ENCODE results near the gene TBX18. TPM values are rescaled to one million over a fixed set of nuclear protein-coding genes. Genes with fewer than 3 reads are reported as not detected.

TBX18 gene
- total RNA-seq, 1 experiment from 2014 or later: 14.4 TPM

GRCh38 chr6:84805145-84805544 lies 40.7 kb upstream of the TBX18 start:
- BruUV-seq (replicated peaks): no TSS peak
- H3K4me1 ChIP-seq (ENCODE audit: control insufficient read depth in 1 of 2, insufficient read depth in 2 of 2, low read length in 2 of 2): no peaks in the 10 kb centered on the region; a peak in 1 of 4 replicates
- H3K4me2 ChIP-seq (ENCODE audit: low read length): no peak overlapping the region
- no peaks in the 10 kb centered on the region for H4K20me1 ChIP-seq (ENCODE audit: insufficient read depth)
- TF ChIP-seq YY1 (IDR thresholded peaks at IDR 0.05; ENCODE audit: extremely low read depth, insufficient replicate concordance, low read depth, low read length): no peak
- TF ChIP-seq, protein P1, sequence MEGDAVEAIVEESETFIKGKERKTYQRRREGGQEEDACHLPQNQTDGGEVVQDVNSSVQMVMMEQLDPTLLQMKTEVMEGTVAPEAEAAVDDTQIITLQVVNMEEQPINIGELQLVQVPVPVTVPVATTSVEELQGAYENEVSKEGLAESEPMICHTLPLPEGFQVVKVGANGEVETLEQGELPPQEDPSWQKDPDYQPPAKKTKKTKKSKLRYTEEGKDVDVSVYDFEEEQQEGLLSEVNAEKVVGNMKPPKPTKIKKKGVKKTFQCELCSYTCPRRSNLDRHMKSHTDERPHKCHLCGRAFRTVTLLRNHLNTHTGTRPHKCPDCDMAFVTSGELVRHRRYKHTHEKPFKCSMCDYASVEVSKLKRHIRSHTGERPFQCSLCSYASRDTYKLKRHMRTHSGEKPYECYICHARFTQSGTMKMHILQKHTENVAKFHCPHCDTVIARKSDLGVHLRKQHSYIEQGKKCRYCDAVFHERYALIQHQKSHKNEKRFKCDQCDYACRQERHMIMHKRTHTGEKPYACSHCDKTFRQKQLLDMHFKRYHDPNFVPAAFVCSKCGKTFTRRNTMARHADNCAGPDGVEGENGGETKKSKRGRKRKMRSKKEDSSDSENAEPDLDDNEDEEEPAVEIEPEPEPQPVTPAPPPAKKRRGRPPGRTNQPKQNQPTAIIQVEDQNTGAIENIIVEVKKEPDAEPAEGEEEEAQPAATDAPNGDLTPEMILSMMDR (IDR thresholded peaks at IDR 0.05 in 2 of 3, conservative IDR thresholded peaks at IDR 0.05 in 1 of 3; ENCODE audit: borderline replicate concordance in 1 of 3, insufficient read depth in 1 of 3, low read depth in 2 of 3, low read length in 2 of 3): no peak
- TF ChIP-seq ATF3 (IDR thresholded peaks at IDR 0.05): no peak
- TF ChIP-seq EZH2 (IDR thresholded peaks at IDR 0.05): no peak
- TF ChIP-seq SIN3A (IDR thresholded peaks at IDR 0.05; ENCODE audit: low read depth): no peak
- TF ChIP-seq TCF7L2 (IDR thresholded peaks at IDR 0.05; ENCODE audit: borderline replicate concordance, extremely low read depth, insufficient read depth, insufficient read length): no peak
- TF ChIP-seq, protein P2, sequence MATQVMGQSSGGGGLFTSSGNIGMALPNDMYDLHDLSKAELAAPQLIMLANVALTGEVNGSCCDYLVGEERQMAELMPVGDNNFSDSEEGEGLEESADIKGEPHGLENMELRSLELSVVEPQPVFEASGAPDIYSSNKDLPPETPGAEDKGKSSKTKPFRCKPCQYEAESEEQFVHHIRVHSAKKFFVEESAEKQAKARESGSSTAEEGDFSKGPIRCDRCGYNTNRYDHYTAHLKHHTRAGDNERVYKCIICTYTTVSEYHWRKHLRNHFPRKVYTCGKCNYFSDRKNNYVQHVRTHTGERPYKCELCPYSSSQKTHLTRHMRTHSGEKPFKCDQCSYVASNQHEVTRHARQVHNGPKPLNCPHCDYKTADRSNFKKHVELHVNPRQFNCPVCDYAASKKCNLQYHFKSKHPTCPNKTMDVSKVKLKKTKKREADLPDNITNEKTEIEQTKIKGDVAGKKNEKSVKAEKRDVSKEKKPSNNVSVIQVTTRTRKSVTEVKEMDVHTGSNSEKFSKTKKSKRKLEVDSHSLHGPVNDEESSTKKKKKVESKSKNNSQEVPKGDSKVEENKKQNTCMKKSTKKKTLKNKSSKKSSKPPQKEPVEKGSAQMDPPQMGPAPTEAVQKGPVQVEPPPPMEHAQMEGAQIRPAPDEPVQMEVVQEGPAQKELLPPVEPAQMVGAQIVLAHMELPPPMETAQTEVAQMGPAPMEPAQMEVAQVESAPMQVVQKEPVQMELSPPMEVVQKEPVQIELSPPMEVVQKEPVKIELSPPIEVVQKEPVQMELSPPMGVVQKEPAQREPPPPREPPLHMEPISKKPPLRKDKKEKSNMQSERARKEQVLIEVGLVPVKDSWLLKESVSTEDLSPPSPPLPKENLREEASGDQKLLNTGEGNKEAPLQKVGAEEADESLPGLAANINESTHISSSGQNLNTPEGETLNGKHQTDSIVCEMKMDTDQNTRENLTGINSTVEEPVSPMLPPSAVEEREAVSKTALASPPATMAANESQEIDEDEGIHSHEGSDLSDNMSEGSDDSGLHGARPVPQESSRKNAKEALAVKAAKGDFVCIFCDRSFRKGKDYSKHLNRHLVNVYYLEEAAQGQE (IDR thresholded peaks at IDR 0.05; ENCODE audit: low read depth): no peak
- TF ChIP-seq RAD21 (IDR thresholded peaks at IDR 0.05; ENCODE audit: low read depth): no peak
- no peak for TF ChIP-seq POLR2A (IDR thresholded peaks at IDR 0.05; ENCODE audit: borderline replicate concordance, extremely low read depth, insufficient read depth, insufficient read length)
- no peak for TF ChIP-seq CBX3 (IDR thresholded peaks at IDR 0.05; ENCODE audit: low read depth)
- no peak for TF ChIP-seq EGR1 (IDR thresholded peaks at IDR 0.05; ENCODE audit: low read depth)
- intact Hi-C loops (cut with micrococcal nuclease): no loop called here
- ChIA-PET RAD21 (ENCODE audit: low non-redundant PET in 1 of 2, low total read pairs in 2 of 2, uncharacterized antibody in 2 of 2, unreplicated experiment in 2 of 2) (no interaction called here), POLR2A (no interaction called here), CTCF (no interaction called here)
- no peak overlapping the region for H3K9ac ChIP-seq (ENCODE audit: low read length)
- no peak overlapping the region for H2AFZ ChIP-seq (ENCODE audit: low read depth, low read length, poor library complexity, severe bottlenecking)
- H3K9me3 ChIP-seq (ENCODE audit: control insufficient read depth in 1 of 2, insufficient read depth in 1 of 2, low read depth in 1 of 2, low read length in 2 of 2): no peaks in the 10 kb centered on the region
- ATAC-seq (no peak), DNase-seq (ENCODE audit: low read depth, low spot score) (no peak)
- H3K27me3 ChIP-seq (ENCODE audit: insufficient read depth, low read length): 0 out of 2 replicates have a peak, but pooled peaks cover 3% of the 10 kb centered on the region
- no peaks in the 10 kb centered on the region for H3K36me3 ChIP-seq (ENCODE audit: control insufficient read depth in 1 of 2, insufficient read depth in 2 of 2, low read length in 2 of 2)
- no peak overlapping the region for H3K27ac ChIP-seq (ENCODE audit: low read depth, low read length)
- H3K9me2 ChIP-seq (ENCODE audit: insufficient read depth): no peaks in the 10 kb centered on the region
- no peaks in the 10 kb centered on the region for H3K79me2 ChIP-seq (ENCODE audit: insufficient read depth, low read length)
- H3K4me3 ChIP-seq (replicated peaks in 1 of 2; ENCODE audit: low read depth in 1 of 2, low read length in 2 of 2): no peak overlapping the region

All from HCT116 (cell line).